Calu3 (cell line): ENCODE results near the gene SYNDIG1L. TPM values are rescaled to one million over a fixed set of nuclear protein-coding genes. Genes with fewer than 3 reads are reported as not detected.

Source experiments
- Bru-seq: library from RNA; stranded (reverse); fragments of 400-500 nt; gene quantifications from one replicate; lab custom pipeline; 2021; lab: Mats Ljungman, UMichigan
- BruChase-seq, 2 experiments: library from RNA; stranded (reverse); fragments of 400-500 nt; gene quantifications; one replicate each; lab custom pipeline; 2021; lab: Mats Ljungman, UMichigan
- BruUV-seq: library from RNA; stranded (reverse); fragments of 400-500 nt; replicated peaks from 2 replicates; lab custom pipeline; 2021; lab: Mats Ljungman, UMichigan
- CTCF ChIA-PET: fragments of 300-600 bp; sonication (Branson Sonifier 250); formaldehyde crosslinking; loops from one replicate; lab custom pipeline; 2022; ENCODE audit warnings: antibody characterized with exemption; lab: Charles Lee
- DNase-seq: peaks from one replicate; pipeline ENCODE4 v3.0.0; 2022
- H3K27ac Mint-ChIP-seq: one replicate; pipeline ENCODE4 v1.8.0; 2022; ENCODE audit warnings: mixed read lengths; ENCODE audit not compliant: unreplicated experiment
- H3K27me3 Mint-ChIP-seq: one replicate; pipeline ENCODE4 v1.8.0; 2022; ENCODE audit warnings: mixed read lengths; ENCODE audit not compliant: unreplicated experiment
- H3K36me3 Mint-ChIP-seq: one replicate; pipeline ENCODE4 v1.8.0; 2022; ENCODE audit warnings: mild to moderate bottlenecking, moderate library complexity, mixed read lengths; ENCODE audit not compliant: insufficient read depth, unreplicated experiment
- H3K4me1 Mint-ChIP-seq: one replicate; pipeline ENCODE4 v1.8.0; 2022; ENCODE audit warnings: mild to moderate bottlenecking, low read depth, mixed read lengths; ENCODE audit not compliant: unreplicated experiment
- H3K4me3 Mint-ChIP-seq: one replicate; pipeline ENCODE4 v1.8.0; 2022; ENCODE audit warnings: mild to moderate bottlenecking, low read depth, moderate library complexity, mixed read lengths; ENCODE audit not compliant: unreplicated experiment
- H3K9me3 Mint-ChIP-seq: one replicate; pipeline ENCODE4 v1.8.0; 2022; ENCODE audit warnings: low read depth, mixed read lengths; ENCODE audit not compliant: unreplicated experiment
- CTCF ChIP-seq: fragments of 200-600 bp; IDR thresholded peaks from one replicate; pipeline ENCODE4 v1.8.0; 2022; ENCODE audit warnings: antibody characterized with exemption; ENCODE audit not compliant: unreplicated experiment
- intact Hi-C: fragments of 100-400 bp; cut with micrococcal nuclease; formaldehyde crosslinking; loops from one replicate; pipeline ENCODE4 v1.10.0; 2022; ENCODE audit not compliant: unreplicated experiment
- long read RNA-seq: library from polyadenylated mRNA; stranded (forward); transcript quantifications from one replicate; pipeline ENCODE4 v2.0.0, GENCODE V29; 2022
- total RNA-seq: library from RNA; stranded (reverse); gene quantifications from 2 replicates; pipeline ENCODE4 v1.2.3, GENCODE V29; 2022

Gene SYNDIG1L
- total RNA-seq (not detected in 2 replicates), Bru-seq, nascent RNA (percentile 4 among the genes with signal in this experiment), BruChase-seq, experiment 1, labeled RNA remaining after a 6-hour chase (percentile 16 among the genes with signal in this experiment), BruChase-seq, experiment 2, labeled RNA remaining after a 2-hour chase (percentile 13 among the genes with signal in this experiment)
- long read RNA-seq, result 0 reads

- Mint-ChIP-seq H3K4me3 (no peak within 1 kb of the TSS), H3K27ac (no peak within 1 kb of the TSS), H3K9me3 (no peaks in the 10 kb centered on the region), H3K36me3 (no peaks in the 10 kb centered on the region), H3K4me1 (no peaks in the 10 kb centered on the region), H3K27me3 (peaks cover 62% of the 10 kb centered on the region)
- CTCF ChIA-PET, result no interaction called here
- no peak for DNase-seq
- no TSS peak for BruUV-seq
- intact Hi-C loops, result no loop called here
- TF ChIP-seq CTCF, result no peak
Measured at GRCh38 chr14:74426202-74426582, at the start of gene SYNDIG1L. SYNDIG1L (minus strand) TSS chr14:74426210; CDS start chr14:74409744, 16,466 bp downstream.

GRCh38 chr14:74475678-74476077 lies 49.7 kb upstream of the SYNDIG1L start:
- H3K27me3 Mint-ChIP-seq, result no peaks in the 10 kb centered on the region
- H3K27ac Mint-ChIP-seq, result no peak overlapping the region
- intact Hi-C loops, result no loop called here
- H3K4me3 Mint-ChIP-seq, result no peak overlapping the region
- H3K36me3 Mint-ChIP-seq, result peaks cover 4% of the 10 kb centered on the region
- TF ChIP-seq CTCF, result no peak
- DNase-seq, result no peak
- H3K4me1 Mint-ChIP-seq, result no peaks in the 10 kb centered on the region
- no peaks in the 10 kb centered on the region for H3K9me3 Mint-ChIP-seq
- BruUV-seq, result no TSS peak
- CTCF ChIA-PET, result no interaction called here

GRCh38 chr14:74474376-74474775 lies 48.4 kb upstream of the SYNDIG1L start:
- no peak for TF ChIP-seq CTCF
- no peak overlapping the region for H3K27ac Mint-ChIP-seq
- no peaks in the 10 kb centered on the region for H3K4me1 Mint-ChIP-seq
- BruUV-seq, result no TSS peak
- no peak for DNase-seq
- no peaks in the 10 kb centered on the region for H3K9me3 Mint-ChIP-seq
- CTCF ChIA-PET, result interaction anchor here (0.6 kb wide), 1 partner anchor 153 kb away, joined by 3 read pairs; no protein-coding TSS in a partner anchor
- no peak overlapping the region for H3K4me3 Mint-ChIP-seq
- no peaks in the 10 kb centered on the region for H3K27me3 Mint-ChIP-seq
- peaks cover 4% of the 10 kb centered on the region for H3K36me3 Mint-ChIP-seq
- intact Hi-C loops, result no loop called here

- no peak for DNase-seq
- no peaks in the 10 kb centered on the region for H3K4me1 Mint-ChIP-seq
- no peaks in the 10 kb centered on the region for H3K9me3 Mint-ChIP-seq
- intact Hi-C loops, result no loop called here
- no peaks in the 10 kb centered on the region for H3K27me3 Mint-ChIP-seq
- CTCF ChIA-PET, result no interaction called here
- H3K36me3 Mint-ChIP-seq, result peaks cover 4% of the 10 kb centered on the region
- BruUV-seq, result no TSS peak
- no peak for TF ChIP-seq CTCF
- no peak overlapping the region for H3K4me3 Mint-ChIP-seq
- no peak overlapping the region for H3K27ac Mint-ChIP-seq
Measured at GRCh38 chr14:74472601-74473000, 46.6 kb upstream of the SYNDIG1L start.
